Left renal cortex interstitium (tissue), 4 donors: ENCODE measurements around the gene SORBS1. TPM values are rescaled to one million over a fixed set of nuclear protein-coding genes. Genes with fewer than 3 reads are reported as not detected.
A peak's percentile ranks its signal among the peaks of the same experiment; 100 is the strongest.
"Not testable (repeated sequence)": the region's sequence is repeated elsewhere in the genome, so short reads cannot be mapped to it uniquely, and the experiment has no call there.

Experiments
- DNase-seq, 4 donors: peaks; one replicate each; pipeline ENCODE4 v3.0.0-alpha.2; 2013; ENCODE audit warnings: low read depth in 4 of 4, low spot score in 2 of 4, missing footprints in 1 of 4
- polyA plus RNA-seq, 4 donors: library from polyadenylated mRNA; unstranded; fragments of 120-200 nt; gene quantifications; one replicate each; pipeline ENCODE4 v1.2.1, GENCODE V29; 2013; ENCODE audit not compliant: insufficient read length in 4 of 4

Gene SORBS1
- polyA plus RNA-seq, 4 donors = 26.1 to 37.8 (median 29.2) TPM

GRCh38 chr10:95469251-95469650 lies 91.9 kb downstream of the SORBS1 start:
- DNase-seq = no peak

- not testable (repeated sequence) for DNase-seq
Observed at GRCh38 chr10:95467642-95468041, 93.5 kb downstream of the SORBS1 start.

GRCh38 chr10:95467162-95467599 lies 94.0 kb downstream of the SORBS1 start:
- DNase-seq = no peak

GRCh38 chr10:95466436-95466835 lies 94.7 kb downstream of the SORBS1 start:
- DNase-seq = no peak

GRCh38 chr10:95464280-95464679 lies 96.9 kb downstream of the SORBS1 start:
- no peak for DNase-seq

- DNase-seq = no peak
Observed at GRCh38 chr10:95462740-95463667, 98.2 kb downstream of the SORBS1 start.

- DNase-seq = no peak
Observed at GRCh38 chr10:95461611-95462010, 99.6 kb downstream of the SORBS1 start.

- DNase-seq = peak in 2 of 4 donors; percentile 84
Observed at GRCh38 chr10:95459446-95460045, 101.6 kb downstream of the SORBS1 start.

- no peak for DNase-seq
Observed at GRCh38 chr10:95458871-95459270, 102.3 kb downstream of the SORBS1 start.

- DNase-seq = no peak
Observed at GRCh38 chr10:95458014-95458413, 103.2 kb downstream of the SORBS1 start.

- no peak for DNase-seq
Observed at GRCh38 chr10:95457319-95457886, 103.8 kb downstream of the SORBS1 start.

- no peak for DNase-seq
Observed at GRCh38 chr10:95456516-95456915, 104.7 kb downstream of the SORBS1 start.

- no peak for DNase-seq
Observed at GRCh38 chr10:95454940-95455339, 106.2 kb downstream of the SORBS1 start.

- no peak for DNase-seq
Observed at GRCh38 chr10:95454356-95454755, 106.8 kb downstream of the SORBS1 start.

GRCh38 chr10:95451568-95452524 lies 109.3 kb downstream of the SORBS1 start:
- DNase-seq = no peak

- DNase-seq = no peak
Observed at GRCh38 chr10:95451150-95451549, 110.0 kb downstream of the SORBS1 start.

GRCh38 chr10:95450188-95450587 lies 111.0 kb downstream of the SORBS1 start:
- DNase-seq = no peak

GRCh38 chr10:95447685-95448084 lies 113.5 kb downstream of the SORBS1 start:
- peak in 1 of 4 donors; percentile 75 for DNase-seq

- no peak for DNase-seq
Observed at GRCh38 chr10:95445837-95446486, 115.2 kb downstream of the SORBS1 start.
